ENCODE results near the gene MLN.

The MLN gene

DNA sequence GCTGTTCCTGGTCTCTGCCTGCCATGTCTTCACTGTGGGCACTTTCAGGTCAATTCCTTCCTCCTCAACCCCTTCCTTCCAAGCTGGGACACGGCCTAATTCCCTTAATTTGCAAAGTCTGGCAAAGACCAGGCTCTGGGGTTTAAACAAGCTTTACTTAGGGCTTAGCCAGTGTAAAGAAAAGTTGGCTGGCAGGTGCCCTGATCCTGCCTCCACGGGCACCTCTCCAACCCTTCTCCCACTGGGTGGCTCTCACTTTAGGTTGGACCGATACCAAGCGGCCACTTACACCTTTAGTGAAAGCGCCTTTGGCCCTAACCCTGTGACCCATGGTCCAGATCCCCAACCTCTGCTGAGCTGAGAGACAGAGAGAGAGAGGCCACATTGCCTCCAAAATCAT, 13.7 kb upstream of the MLN start:
- no peak overlapping the region for H3K27ac ChIP-seq

GRCh38 chr6:33816911-33817310, 13.1 kb upstream of the MLN start:
- DNase-seq (ENCODE audit: low read depth, low spot score): no peak

More for the DNA sequence above, 13.7 kb upstream of the MLN start:
- no peak for DNase-seq (ENCODE audit: low read depth, low spot score)

GRCh38 chr6:33815854-33816253, 12.1 kb upstream of the MLN start:
- DNase-seq (ENCODE audit: low read depth, low spot score): no peak
- no peak overlapping the region for H3K27ac ChIP-seq

More at GRCh38 chr6:33816911-33817310, 13.1 kb upstream of the MLN start:
- no peak overlapping the region for H3K27ac ChIP-seq

GRCh38 chr6:33813990-33814985, 10.5 kb upstream of the MLN start:
- no peak for DNase-seq (ENCODE audit: low read depth, low spot score)
- H3K27ac ChIP-seq: no peak overlapping the region

DNA sequence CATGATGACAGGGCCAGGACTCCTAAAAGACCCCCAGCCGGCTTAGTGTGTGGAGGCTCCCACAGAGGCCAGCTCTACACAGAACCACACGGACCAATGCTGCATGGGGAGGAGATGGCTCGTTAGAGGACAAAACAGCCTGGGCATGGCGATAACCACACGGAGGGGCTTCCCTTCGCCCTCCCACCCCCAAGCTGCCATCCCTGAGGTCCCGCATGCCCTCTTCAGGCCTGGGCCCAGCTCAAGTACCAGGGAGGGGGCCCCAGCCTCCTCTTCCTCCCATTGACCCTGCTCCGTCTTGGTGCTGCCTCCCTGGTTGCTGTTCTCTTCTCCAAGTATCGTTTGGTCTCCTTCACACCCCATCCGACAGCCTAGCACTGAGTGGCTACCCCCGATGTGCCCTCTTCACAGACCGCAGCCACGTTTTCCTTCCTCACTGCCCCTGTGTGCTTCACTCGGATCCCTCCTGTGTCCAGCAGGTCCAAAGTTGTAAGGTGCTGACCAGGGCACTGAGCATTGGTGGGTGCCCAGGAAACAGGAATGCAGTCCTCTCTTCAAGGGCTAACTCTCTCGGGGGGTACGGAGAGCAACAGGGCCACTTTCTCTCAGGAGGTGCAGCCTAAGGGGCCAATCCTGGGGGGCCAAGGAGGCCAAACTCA, 9.6 kb upstream of the MLN start:
- no peak overlapping the region for H3K27ac ChIP-seq

DNA sequence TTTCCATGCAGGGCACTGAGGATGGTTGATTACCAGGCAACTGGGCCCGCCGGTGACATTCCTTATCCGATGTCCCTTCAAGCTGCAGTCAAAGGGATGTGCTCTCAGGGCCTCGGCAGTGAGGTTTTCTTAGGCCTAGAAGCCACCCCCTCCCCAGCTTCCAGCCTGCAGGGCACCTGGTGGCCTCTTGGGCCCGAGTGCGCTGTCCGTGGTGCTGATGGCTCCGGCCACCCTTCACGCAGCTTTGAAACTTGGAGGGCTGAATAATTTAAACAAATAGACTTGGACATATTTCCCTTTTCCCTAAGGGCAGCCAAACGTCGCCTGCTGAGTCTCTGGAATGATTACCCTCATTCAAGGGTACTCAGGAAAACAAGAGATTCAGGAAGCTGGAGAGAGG, 8.9 kb upstream of the MLN start:
- no peak for DNase-seq (ENCODE audit: low read depth, low spot score)
- no peak overlapping the region for H3K27ac ChIP-seq

More for the DNA sequence above, 9.6 kb upstream of the MLN start:
- no peak for DNase-seq (ENCODE audit: low read depth, low spot score)

DNA sequence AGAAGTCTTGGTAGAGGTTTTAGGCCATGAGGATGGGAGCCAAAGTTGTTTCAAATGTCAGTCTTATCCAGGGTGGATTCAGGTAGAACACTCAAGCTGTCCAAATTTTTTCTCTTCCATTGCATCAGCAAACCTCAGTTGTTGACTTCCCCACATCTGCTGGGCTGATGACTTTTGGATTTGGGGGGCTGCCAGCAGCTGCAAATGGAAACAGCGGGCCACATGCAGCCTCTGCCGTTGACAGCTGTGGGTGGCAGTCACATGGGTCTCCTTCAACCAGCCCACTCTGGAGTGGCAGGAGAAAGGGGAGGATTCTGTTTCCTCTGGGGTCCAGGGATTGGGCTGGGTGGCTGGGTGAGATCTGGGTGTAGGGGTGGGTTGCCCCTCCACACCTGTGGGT, 5.8 kb upstream of the MLN start:
- no peak overlapping the region for H3K27ac ChIP-seq
- DNase-seq (ENCODE audit: low read depth, low spot score): no peak

DNA sequence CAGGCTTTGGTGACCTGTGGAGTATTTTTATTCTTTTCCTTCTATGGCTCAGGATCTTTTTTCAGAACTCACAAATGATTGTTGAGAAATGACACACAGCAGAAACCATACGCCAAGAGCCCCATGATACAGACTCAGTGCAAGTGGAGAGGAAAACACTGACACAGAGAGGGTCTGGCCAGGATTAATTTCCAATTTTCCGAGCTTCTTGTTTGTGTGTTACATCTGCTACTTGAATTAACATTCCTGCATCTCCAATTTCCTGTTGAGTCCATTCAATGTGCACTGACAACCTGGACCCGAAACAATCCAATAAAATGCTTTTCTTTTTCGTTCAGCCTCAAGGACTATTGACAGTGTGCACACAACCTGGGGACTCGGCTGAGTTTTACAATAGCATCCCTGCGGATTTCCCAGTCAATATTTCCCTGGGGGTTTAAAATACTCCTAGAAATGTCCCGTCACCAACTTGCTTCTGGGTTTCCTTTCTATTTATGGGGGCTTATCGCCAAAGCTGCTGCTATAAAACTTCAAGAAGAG, 4.9 kb upstream of the MLN start:
- no peak for DNase-seq (ENCODE audit: low read depth, low spot score)
- H3K27ac ChIP-seq: no peak overlapping the region

- H3K27ac ChIP-seq: no peak overlapping the region
- no peak for DNase-seq (ENCODE audit: low read depth, low spot score)
Measured at GRCh38 chr6:33807606-33808005, 3.8 kb upstream of the MLN start.

DNA sequence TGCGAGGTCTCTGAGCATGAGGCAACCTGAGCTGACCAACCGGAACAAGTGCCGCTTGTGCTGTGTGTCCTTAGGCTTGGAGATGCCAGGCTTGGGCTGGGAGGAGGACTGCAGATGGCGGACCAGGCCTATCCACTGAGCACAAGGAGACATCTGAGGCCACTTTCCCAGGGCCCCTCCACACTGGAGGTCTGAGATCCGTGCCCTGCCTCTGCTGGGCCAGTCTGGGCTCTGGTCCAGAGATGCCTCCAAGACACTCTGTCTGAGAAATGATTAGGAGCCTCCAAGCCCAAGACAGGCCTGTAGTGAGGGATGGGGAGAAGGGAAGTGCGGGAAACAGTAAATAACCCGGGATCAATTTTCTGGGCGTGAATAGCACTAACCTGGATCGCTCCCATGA, 3.0 kb upstream of the MLN start:
- no peak overlapping the region for H3K27ac ChIP-seq
- no peak for DNase-seq (ENCODE audit: low read depth, low spot score)

GRCh38 chr6:33802186-33802958, 1.4 kb downstream of the MLN start:
- no peak overlapping the region for H3K27ac ChIP-seq
- no peak for DNase-seq (ENCODE audit: low read depth, low spot score)

- H3K27ac ChIP-seq: no peak overlapping the region
- DNase-seq (ENCODE audit: low read depth, low spot score): no peak
Measured at GRCh38 chr6:33801611-33802010, 2.2 kb downstream of the MLN start.

DNA sequence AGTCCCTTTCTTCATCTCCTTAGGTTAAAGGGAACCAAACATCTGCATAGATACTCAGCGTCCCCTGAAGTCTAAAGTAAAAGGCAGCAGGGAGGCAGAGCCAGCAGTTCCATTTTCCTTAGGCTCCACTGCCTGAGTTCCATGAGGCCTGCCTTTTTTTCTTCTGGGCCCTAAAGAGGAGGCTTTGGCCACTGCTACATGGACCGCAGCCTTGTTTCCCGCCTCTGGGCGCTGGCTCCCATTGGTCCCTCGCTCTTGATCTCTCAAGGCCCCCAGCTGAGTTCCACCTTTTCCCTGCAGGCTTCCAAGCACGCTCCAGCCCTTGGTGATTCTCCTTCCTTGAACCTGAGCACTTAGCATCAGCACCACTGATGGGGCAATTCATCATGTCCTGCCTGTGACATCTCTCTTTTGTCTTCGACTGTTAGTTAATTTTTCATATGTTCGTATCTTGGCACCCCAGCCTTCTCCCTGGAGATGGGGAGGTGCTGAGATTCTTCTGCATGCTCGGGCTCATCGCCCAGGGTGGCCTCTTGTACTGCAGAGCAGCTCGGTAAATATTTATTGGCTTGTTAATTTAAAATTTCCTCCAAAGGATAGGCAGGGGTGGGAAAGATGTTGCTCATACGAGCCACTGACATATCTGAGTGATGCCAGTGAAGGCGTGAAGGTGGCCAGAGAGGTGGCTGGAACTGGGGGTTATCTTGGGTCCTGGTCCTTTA, 3.4 kb downstream of the MLN start:
- no peak for DNase-seq (ENCODE audit: low read depth, low spot score)
- H3K27ac ChIP-seq: no peak overlapping the region

GRCh38 chr6:33799454-33800113, 4.2 kb downstream of the MLN start:
- DNase-seq (ENCODE audit: low read depth, low spot score): no peak
- H3K27ac ChIP-seq: no peak overlapping the region

GRCh38 chr6:33798343-33798848, 5.4 kb downstream of the MLN start:
- no peak for DNase-seq (ENCODE audit: low read depth, low spot score)
- no peak overlapping the region for H3K27ac ChIP-seq

- H3K27ac ChIP-seq: no peak overlapping the region
- no peak for DNase-seq (ENCODE audit: low read depth, low spot score)
Measured at GRCh38 chr6:33797626-33798342, 6.0 kb downstream of the MLN start.

- no peak overlapping the region for H3K27ac ChIP-seq
- no peak for DNase-seq (ENCODE audit: low read depth, low spot score)
Measured at GRCh38 chr6:33794910-33795623, 8.7 kb downstream of the MLN start.

DNA sequence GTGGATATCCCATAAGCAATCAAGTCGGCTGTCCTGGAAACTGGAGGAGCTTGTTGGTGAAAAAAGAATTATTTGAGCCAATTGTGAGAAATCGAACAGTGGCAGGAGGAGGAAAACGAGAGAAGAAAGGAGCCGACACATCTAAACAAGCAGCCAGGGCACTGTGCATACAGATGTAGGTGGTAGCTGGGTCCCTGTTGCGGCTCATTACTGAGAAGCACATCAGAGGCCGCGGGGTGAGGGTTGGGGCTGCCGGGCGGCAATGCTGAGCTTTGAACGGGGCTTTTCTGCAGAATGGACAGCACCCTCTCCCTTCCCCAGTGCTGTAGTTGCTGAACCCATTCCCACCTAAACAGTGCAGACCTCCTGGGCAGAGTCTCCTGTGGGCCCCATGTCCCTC, 10.8 kb downstream of the MLN start:
- no peak overlapping the region for H3K27ac ChIP-seq
- DNase-seq (ENCODE audit: low read depth, low spot score): no peak
